ENCODE data around the gene RPS6KL1.
"Not testable (repeated sequence)": the region's sequence is repeated elsewhere in the genome, so short reads cannot be mapped to it uniquely, and the experiment has no call there.

The RPS6KL1 gene

GRCh38 chr14:74937171-74937570 is 14.1 kb upstream of the RPS6KL1 start:
- ChIA-PET POLR2A (ENCODE audit: low non-redundant PET) (no interaction called here), CTCF (interaction anchor here (2.5 kb wide), 1 partner anchor 8 kb away, joined by 9 read pairs; no protein-coding TSS in a partner anchor)
- DNase-seq (ENCODE audit: low spot score): no peak
- TF ChIP-seq, protein P1, sequence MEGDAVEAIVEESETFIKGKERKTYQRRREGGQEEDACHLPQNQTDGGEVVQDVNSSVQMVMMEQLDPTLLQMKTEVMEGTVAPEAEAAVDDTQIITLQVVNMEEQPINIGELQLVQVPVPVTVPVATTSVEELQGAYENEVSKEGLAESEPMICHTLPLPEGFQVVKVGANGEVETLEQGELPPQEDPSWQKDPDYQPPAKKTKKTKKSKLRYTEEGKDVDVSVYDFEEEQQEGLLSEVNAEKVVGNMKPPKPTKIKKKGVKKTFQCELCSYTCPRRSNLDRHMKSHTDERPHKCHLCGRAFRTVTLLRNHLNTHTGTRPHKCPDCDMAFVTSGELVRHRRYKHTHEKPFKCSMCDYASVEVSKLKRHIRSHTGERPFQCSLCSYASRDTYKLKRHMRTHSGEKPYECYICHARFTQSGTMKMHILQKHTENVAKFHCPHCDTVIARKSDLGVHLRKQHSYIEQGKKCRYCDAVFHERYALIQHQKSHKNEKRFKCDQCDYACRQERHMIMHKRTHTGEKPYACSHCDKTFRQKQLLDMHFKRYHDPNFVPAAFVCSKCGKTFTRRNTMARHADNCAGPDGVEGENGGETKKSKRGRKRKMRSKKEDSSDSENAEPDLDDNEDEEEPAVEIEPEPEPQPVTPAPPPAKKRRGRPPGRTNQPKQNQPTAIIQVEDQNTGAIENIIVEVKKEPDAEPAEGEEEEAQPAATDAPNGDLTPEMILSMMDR (conservative IDR thresholded peaks at IDR 0.05; ENCODE audit: low read depth): no peak
- H3K27ac ChIP-seq: no peak overlapping the region

DNA sequence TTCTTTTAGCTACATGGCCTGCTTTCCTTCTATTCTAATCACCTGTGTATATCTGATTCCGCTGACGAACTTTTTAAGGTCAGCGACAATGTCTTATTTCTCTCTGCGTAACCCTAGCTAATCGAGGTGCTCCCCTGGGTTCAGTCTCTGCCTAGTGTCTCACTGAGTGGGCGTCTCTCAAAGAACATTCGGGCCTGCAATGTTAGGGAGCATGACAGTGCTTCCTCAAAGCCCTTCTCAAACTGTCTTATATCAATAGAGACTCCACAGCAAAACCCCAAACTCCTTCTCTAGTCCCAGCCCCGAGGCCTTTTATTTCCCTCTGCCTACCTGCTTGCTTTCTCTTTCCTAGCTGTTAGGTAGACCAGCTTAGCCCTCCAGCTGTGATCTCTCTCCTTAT is 13.7 kb upstream of the RPS6KL1 start:
- CTCF ChIA-PET: interaction anchor here (2.5 kb wide), 1 partner anchor 9 kb away, joined by 9 read pairs; no protein-coding TSS in a partner anchor
- no peak overlapping the region for H3K27ac ChIP-seq
- TF ChIP-seq, protein P1 (conservative IDR thresholded peaks at IDR 0.05; ENCODE audit: low read depth): no peak
- POLR2A ChIA-PET (ENCODE audit: low non-redundant PET): no interaction called here
- no peak for DNase-seq (ENCODE audit: low spot score)

- no peak overlapping the region for H3K27ac ChIP-seq
- ChIA-PET CTCF (interaction anchor here (2.5 kb wide), 1 partner anchor 9 kb away, joined by 9 read pairs; no protein-coding TSS in a partner anchor), POLR2A (ENCODE audit: low non-redundant PET) (no interaction called here)
These were observed 13.1 kb upstream of the RPS6KL1 start for GRCh38 chr14:74936151-74936550.

GRCh38 chr14:74935360-74935680 is 12.3 kb upstream of the RPS6KL1 start:
- CTCF ChIA-PET: interaction anchor here (0.6 to 2.5 kb wide), 2 partner anchors 10 to 369 kb away, joined by 3 to 9 read pairs; no protein-coding TSS in a partner anchor
- DNase-seq (ENCODE audit: low spot score): no peak
- POLR2A ChIA-PET (ENCODE audit: low non-redundant PET): no interaction called here
- no peak overlapping the region for H3K27ac ChIP-seq
- TF ChIP-seq, protein P1 (conservative IDR thresholded peaks at IDR 0.05; ENCODE audit: low read depth): no peak

More at GRCh38 chr14:74936151-74936550, 13.1 kb upstream of the RPS6KL1 start:
- TF ChIP-seq, protein P1 (conservative IDR thresholded peaks at IDR 0.05; ENCODE audit: low read depth): no peak
- DNase-seq (ENCODE audit: low spot score): no peak

DNA sequence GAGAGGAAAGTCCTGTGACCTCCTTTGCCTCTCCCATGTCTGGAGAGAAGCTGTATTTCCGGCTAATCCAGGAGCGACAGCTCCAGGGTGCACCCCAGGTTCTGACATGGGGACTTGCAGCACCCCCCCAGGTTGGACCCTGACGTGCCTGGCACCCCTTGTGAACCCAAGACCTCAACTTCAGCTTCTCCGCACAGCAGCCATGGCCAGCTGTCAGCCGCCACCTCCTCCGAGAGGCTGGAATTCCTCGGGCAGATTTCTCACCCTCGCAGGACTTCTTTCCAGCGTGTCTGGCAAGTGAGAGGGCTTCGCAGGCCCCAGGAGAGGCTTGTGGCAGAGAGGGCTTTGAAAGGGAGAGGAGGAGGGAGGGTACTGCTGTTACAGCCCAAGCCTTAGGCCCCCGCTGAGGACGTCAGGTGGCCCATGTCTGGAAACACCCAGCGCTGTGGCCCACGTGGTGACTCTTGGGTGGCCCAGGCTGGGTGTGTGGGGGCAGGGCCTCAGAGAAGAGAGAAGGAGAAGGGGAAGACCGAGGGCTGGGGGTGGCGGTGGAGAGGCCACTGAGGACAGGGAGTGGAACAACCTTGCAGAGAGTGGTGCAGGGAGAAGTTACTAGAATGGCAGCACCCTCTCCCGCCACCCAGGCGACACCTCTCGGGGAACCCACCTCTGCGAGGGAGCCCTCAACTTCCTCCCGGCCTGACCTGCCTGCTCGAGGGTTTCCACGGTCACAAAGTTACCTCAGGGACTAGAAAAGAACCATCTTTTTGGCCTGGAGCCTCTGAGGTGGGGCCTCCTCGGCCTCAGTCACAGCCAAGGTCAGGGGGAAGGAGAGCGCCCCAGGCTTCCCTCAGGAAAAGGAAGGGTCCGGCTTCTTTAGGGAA is 11.7 kb upstream of the RPS6KL1 start:
- CTCF ChIA-PET: interaction anchor here (0.6 to 1.4 kb wide), 4 partner anchors 29 to 605 kb away, joined by 3 read pairs; no protein-coding TSS in a partner anchor
- TF ChIP-seq, protein P1 (conservative IDR thresholded peaks at IDR 0.05; ENCODE audit: low read depth): no peak
- POLR2A ChIA-PET (ENCODE audit: low non-redundant PET): no interaction called here
- DNase-seq (ENCODE audit: low spot score): no peak
- H3K27ac ChIP-seq: no peak overlapping the region

DNA sequence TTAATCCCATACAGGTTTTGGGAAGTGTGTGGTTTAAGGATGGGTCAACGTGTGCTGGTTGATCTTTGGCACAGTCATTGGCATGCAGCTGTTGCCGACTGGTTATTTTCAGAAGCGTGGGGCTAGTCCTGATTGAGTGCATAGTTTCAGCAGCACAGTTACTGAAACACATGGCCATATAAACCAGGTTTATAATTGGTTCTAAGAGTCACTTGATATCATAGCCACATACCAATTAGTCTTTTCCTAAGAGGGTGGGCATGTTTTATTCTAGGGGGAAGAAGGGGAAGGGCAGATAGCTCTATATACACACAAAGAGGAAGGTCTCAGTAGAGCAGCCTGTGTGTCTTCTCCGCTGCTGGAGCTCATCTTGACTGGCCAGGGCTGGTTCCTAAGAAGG is 11.0 kb upstream of the RPS6KL1 start:
- H3K27ac ChIP-seq: no peak overlapping the region
- CTCF ChIA-PET: interaction anchor here (0.6 to 1.4 kb wide), 3 partner anchors 28 to 606 kb away, joined by 3 read pairs; no protein-coding TSS in a partner anchor
- no peak for DNase-seq (ENCODE audit: low spot score)
- TF ChIP-seq, protein P1 (conservative IDR thresholded peaks at IDR 0.05; ENCODE audit: low read depth): no peak
- POLR2A ChIA-PET (ENCODE audit: low non-redundant PET): no interaction called here

DNA sequence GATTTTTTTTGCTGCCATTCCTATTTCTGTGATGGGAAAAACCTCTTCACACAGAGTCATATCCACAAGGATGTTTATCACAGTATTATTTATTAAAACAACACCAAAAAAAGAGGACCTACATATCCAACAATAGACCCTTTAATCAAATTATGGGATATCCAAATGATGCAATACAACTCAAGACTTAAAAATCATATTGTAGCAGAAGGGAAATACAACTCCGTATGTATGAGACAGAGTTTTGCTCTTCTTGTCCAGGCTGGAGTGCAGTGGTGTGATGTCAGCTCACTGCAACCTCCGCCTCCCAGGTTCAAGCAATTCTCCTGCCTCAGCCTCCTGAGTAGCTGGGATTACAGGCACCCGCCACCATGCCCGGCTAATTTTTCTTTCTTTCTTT is 9.9 kb upstream of the RPS6KL1 start:
- H3K27ac ChIP-seq; DNase-seq (ENCODE audit: low spot score); POLR2A ChIA-PET (ENCODE audit: low non-redundant PET); CTCF ChIA-PET: not testable (repeated sequence)

All from RWPE1 (cell line).